SU-DHL-6 (cell line): ENCODE data around the gene BBX.

Source experiments
- EZH2phosphoT487 ChIP-seq: fragments of 200-600 bp; sonication (generic), shearing (Covaris generic); conservative IDR thresholded peaks from 2 replicates; pipeline ENCODE4 v1.6.1; 2018; ENCODE audit warnings: mild to moderate bottlenecking, antibody characterized with exemption, low read length, moderate library complexity, mixed read lengths
- TF ChIP-seq, protein P1 (sequence below): fragments of 200-600 bp; sonication (generic); IDR thresholded peaks from one replicate; pipeline ENCODE4 v1.5.1; 2017; ENCODE audit warnings: antibody characterized with exemption, mild to moderate bottlenecking, low read length, moderate library complexity; ENCODE audit not compliant: insufficient read depth, poor library complexity, severe bottlenecking

DNA sequence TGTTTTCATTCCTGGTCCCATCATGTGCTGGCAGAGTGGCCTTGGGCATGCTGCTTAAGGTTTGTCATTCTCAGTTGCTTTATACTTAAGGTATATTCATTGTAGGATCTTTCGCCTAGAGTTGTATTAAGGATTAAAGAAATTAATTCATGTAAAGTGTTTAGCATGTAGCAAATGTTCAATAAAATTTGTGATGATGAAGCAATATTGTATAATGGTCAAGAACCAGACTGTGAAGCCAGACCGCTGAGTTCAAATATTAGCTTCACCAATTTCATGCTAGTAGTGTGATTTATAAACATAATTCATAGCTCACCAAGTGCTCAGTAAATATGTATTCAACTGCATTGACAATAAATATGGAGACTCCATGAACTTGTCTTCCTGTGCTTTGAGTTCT is 178.5 kb downstream of the BBX start:
- TF ChIP-seq, protein P1, sequence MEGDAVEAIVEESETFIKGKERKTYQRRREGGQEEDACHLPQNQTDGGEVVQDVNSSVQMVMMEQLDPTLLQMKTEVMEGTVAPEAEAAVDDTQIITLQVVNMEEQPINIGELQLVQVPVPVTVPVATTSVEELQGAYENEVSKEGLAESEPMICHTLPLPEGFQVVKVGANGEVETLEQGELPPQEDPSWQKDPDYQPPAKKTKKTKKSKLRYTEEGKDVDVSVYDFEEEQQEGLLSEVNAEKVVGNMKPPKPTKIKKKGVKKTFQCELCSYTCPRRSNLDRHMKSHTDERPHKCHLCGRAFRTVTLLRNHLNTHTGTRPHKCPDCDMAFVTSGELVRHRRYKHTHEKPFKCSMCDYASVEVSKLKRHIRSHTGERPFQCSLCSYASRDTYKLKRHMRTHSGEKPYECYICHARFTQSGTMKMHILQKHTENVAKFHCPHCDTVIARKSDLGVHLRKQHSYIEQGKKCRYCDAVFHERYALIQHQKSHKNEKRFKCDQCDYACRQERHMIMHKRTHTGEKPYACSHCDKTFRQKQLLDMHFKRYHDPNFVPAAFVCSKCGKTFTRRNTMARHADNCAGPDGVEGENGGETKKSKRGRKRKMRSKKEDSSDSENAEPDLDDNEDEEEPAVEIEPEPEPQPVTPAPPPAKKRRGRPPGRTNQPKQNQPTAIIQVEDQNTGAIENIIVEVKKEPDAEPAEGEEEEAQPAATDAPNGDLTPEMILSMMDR = no peak
- no peak for TF ChIP-seq EZH2phosphoT487
